Measurements from ENCODE around the gene LSAMP. TPM values are rescaled to one million over a fixed set of nuclear protein-coding genes. Genes with fewer than 3 reads are reported as not detected.

The LSAMP gene
- polyA plus RNA-seq, 3 donors: not detected

DNA sequence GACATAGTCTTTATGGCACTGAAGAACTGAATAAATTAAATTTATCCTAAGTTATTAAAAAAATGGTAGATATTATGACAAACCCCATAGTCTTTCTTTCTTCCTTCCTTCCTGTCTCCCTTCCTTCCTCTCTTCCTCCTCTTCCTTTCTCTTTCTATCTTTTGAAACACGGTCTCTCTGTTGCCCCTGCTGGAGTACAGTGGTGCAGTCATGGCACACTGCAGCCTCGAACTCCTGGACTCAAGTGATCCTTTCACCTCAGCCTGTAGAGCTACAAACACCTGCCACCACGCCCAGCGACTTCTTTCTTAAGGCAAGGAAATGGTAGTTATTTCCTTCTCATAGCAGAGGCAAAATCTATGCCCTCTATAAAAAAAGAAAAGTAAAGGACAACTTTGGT lies 467.4 kb downstream of the LSAMP start:
- no peaks in the 10 kb centered on the region for H3K4me1 Mint-ChIP-seq
- H4K20me1 ChIP-seq (ENCODE audit: insufficient read depth, low read length): no peaks in the 10 kb centered on the region
- H3K4me1 ChIP-seq (ENCODE audit: control insufficient read depth in 1 of 2, insufficient read depth in 2 of 2, low read length in 2 of 2): no peaks in the 10 kb centered on the region
- no peak overlapping the region for H3K4me2 ChIP-seq (replicated peaks; ENCODE audit: extremely low read depth, low read length, poor library complexity, severe bottlenecking)
- whole genome bisulfite sequencing (ENCODE audit: insufficient coverage): 60% methylated on average over 1 of the region's 4 CpGs
- peaks cover 1 to 5% (median 3%) of the 10 kb centered on the region in 3 donors for H3K27me3 Mint-ChIP-seq (ENCODE audit: low read depth in 3 of 3)
- no peaks in the 10 kb centered on the region for H3K79me2 ChIP-seq (ENCODE audit: insufficient read depth, low read length)
- no peak overlapping the region for H2AFZ ChIP-seq (ENCODE audit: insufficient read depth, low read depth, low read length, poor library complexity, severe bottlenecking)
- no peaks in the 10 kb centered on the region for H3K9me3 ChIP-seq (replicated peaks in 1 of 2; ENCODE audit: control insufficient read depth in 1 of 2, insufficient read depth in 1 of 2, low read length in 2 of 2)
- no peak for DNase-seq
- H3K27me3 ChIP-seq (ENCODE audit: control insufficient read depth in 2 of 2, insufficient read depth in 2 of 2, low read length in 2 of 2): no peaks in the 10 kb centered on the region
- no peak overlapping the region for H3K27ac Mint-ChIP-seq
- no peak overlapping the region for H3K4me3 Mint-ChIP-seq
- H3K9me3 Mint-ChIP-seq: peaks cover 0 to 4% (median 1%) of the 10 kb centered on the region in 7 donors
- TF ChIP-seq CTCF (IDR thresholded peaks at IDR 0.05): no peak
- intact Hi-C loops (cut with micrococcal nuclease): no loop called here
- no peak overlapping the region for H3K4me3 ChIP-seq (replicated peaks in 1 of 3; ENCODE audit: low read depth in 2 of 3, low read length in 3 of 3)
- no peaks in the 10 kb centered on the region for H3K36me3 Mint-ChIP-seq
- H3K9ac ChIP-seq (ENCODE audit: insufficient read depth, low read length, poor library complexity, severe bottlenecking): no peak overlapping the region
- H3K27ac ChIP-seq (ENCODE audit: low read depth in 1 of 2, low read length in 2 of 2): no peak overlapping the region
- no peaks in the 10 kb centered on the region for H3K36me3 ChIP-seq (replicated peaks in 1 of 2; ENCODE audit: control insufficient read depth in 1 of 2, insufficient read depth in 2 of 2, low read length in 2 of 2)

DNA sequence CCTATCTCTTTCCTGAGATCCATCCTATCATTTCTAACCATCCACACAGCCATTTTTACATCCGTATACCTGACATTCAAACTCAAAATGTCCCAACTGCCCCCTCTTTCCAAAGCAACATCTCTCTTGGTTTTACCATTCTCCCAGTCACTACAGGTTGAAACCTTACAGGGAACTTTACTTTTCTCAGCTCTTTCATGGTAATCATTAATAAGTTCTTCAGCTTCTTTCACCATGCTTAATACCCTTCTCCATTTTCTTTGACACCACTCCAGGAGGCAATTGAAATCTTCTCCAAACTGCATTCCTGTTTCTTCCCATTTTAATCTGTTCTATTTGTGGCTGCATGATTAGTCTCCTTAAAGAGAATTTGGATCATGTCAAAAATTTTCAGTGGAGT lies 469.5 kb downstream of the LSAMP start:
- Histone ChIP-seq H3K27ac (ENCODE audit: low read depth in 1 of 2, low read length in 2 of 2) (no peak overlapping the region), H3K27me3 (ENCODE audit: control insufficient read depth in 2 of 2, insufficient read depth in 2 of 2, low read length in 2 of 2) (no peaks in the 10 kb centered on the region), H4K20me1 (ENCODE audit: insufficient read depth, low read length) (no peaks in the 10 kb centered on the region), H3K9ac (ENCODE audit: insufficient read depth, low read length, poor library complexity, severe bottlenecking) (no peak overlapping the region), H3K9me3 (replicated peaks in 1 of 2; ENCODE audit: control insufficient read depth in 1 of 2, insufficient read depth in 1 of 2, low read length in 2 of 2) (no peaks in the 10 kb centered on the region), H3K36me3 (replicated peaks in 1 of 2; ENCODE audit: control insufficient read depth in 1 of 2, insufficient read depth in 2 of 2, low read length in 2 of 2) (no peaks in the 10 kb centered on the region), H3K4me2 (replicated peaks; ENCODE audit: extremely low read depth, low read length, poor library complexity, severe bottlenecking) (no peak overlapping the region), H3K79me2 (ENCODE audit: insufficient read depth, low read length) (no peaks in the 10 kb centered on the region), H3K4me1 (ENCODE audit: control insufficient read depth in 1 of 2, insufficient read depth in 2 of 2, low read length in 2 of 2) (no peaks in the 10 kb centered on the region), H3K4me3 (replicated peaks in 1 of 3; ENCODE audit: low read depth in 2 of 3, low read length in 3 of 3) (no peak overlapping the region), H2AFZ (ENCODE audit: insufficient read depth, low read depth, low read length, poor library complexity, severe bottlenecking) (no peak overlapping the region)
- Mint-ChIP-seq H3K9me3 (peaks cover 0 to 5% (median 1%) of the 10 kb centered on the region in 7 donors), H3K36me3 (no peaks in the 10 kb centered on the region), H3K4me1 (no peaks in the 10 kb centered on the region), H3K27me3 (ENCODE audit: low read depth in 3 of 3) (peaks cover 1 to 5% (median 3%) of the 10 kb centered on the region in 3 donors), H3K4me3 (no peak overlapping the region), H3K27ac (no peak overlapping the region)
- TF ChIP-seq CTCF (IDR thresholded peaks at IDR 0.05): no peak
- intact Hi-C loops (cut with micrococcal nuclease): no loop called here
- WGBS (ENCODE audit: insufficient coverage): 87% methylated on average over 1 of the region's 1 CpG
- DNase-seq: no peak
